Measurements from ENCODE around the gene DISP1.

DISP1 gene

DNA sequence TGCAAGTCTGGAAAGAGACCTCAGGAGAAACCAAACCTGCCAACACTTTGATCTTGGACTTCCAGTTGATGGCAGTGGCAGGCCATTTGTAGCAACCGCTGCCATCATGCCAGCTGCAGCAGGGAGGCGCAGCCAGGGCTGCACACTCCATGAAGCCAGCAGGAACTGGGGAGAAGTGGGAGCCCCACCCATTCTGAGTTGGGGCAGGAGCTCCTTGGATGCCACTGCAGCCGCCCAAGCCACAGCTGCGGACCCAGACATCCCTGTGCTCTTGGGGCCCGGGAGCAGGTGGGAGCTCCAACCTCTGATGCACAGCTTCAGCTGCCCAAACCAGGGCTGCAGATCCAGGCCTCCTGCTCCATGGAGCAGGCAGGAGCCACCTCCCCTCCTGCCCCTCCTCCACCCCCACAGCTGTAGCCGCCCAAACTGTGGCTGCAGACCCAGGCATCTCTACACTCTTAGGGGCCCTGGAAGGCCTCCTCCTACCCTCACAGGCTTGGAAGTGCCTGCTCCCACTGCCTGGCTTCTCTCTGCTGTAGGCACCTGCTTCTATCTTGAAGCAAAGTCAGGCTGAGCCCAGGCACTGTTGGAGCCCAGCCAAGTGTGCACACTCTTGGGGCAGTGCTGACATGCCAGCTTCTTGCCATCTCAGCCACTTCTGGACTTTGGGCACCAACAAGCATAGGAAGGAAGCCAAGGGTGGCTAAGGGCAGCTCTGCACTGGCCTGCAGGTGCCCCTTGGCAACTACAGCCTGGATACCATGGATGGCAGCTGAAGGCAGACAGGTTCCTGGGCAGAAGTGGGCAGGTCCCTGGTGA, 20.0 kb upstream of the DISP1 start:
- POLR2A ChIA-PET: no interaction called here
- TF ChIP-seq ZNF548 (tag by site-specific recombination; IDR thresholded peaks at IDR 0.05): peak; percentile 54; the same call in 1 of the 2 replicates
- no peak for TF ChIP-seq ZNF600 (tag by site-specific recombination; IDR thresholded peaks at IDR 0.05)
- no peak for TF ChIP-seq ZNF155 (tag by site-specific recombination; IDR thresholded peaks at IDR 0.05)
- no peak for TF ChIP-seq ZNF658 (tag by site-specific recombination; IDR thresholded peaks at IDR 0.05)
- no peak for TF ChIP-seq GLIS2 (tag by site-specific recombination; IDR thresholded peaks at IDR 0.05)
- no peak for TF ChIP-seq MEIS1 (CRISPR knock-in tag; IDR thresholded peaks at IDR 0.05; ENCODE audit: borderline replicate concordance)
- TF ChIP-seq ZNF248 (tag by site-specific recombination; IDR thresholded peaks at IDR 0.05): no peak
- TF ChIP-seq ZFHX2 (tag by site-specific recombination; conservative IDR thresholded peaks at IDR 0.05): 0 out of 2 replicates have a peak, but pooled peaks have one; percentile 15
- TF ChIP-seq ZNF175 (tag by site-specific recombination; IDR thresholded peaks at IDR 0.05): no peak
- no peak for TF ChIP-seq KLF10 (tag by site-specific recombination; IDR thresholded peaks at IDR 0.05)
- TF ChIP-seq, protein P1, sequence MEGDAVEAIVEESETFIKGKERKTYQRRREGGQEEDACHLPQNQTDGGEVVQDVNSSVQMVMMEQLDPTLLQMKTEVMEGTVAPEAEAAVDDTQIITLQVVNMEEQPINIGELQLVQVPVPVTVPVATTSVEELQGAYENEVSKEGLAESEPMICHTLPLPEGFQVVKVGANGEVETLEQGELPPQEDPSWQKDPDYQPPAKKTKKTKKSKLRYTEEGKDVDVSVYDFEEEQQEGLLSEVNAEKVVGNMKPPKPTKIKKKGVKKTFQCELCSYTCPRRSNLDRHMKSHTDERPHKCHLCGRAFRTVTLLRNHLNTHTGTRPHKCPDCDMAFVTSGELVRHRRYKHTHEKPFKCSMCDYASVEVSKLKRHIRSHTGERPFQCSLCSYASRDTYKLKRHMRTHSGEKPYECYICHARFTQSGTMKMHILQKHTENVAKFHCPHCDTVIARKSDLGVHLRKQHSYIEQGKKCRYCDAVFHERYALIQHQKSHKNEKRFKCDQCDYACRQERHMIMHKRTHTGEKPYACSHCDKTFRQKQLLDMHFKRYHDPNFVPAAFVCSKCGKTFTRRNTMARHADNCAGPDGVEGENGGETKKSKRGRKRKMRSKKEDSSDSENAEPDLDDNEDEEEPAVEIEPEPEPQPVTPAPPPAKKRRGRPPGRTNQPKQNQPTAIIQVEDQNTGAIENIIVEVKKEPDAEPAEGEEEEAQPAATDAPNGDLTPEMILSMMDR (tag by site-specific recombination; IDR thresholded peaks at IDR 0.05): peak; percentile 64; the same call in 1 of the 2 replicates
- TF ChIP-seq, protein P2, sequence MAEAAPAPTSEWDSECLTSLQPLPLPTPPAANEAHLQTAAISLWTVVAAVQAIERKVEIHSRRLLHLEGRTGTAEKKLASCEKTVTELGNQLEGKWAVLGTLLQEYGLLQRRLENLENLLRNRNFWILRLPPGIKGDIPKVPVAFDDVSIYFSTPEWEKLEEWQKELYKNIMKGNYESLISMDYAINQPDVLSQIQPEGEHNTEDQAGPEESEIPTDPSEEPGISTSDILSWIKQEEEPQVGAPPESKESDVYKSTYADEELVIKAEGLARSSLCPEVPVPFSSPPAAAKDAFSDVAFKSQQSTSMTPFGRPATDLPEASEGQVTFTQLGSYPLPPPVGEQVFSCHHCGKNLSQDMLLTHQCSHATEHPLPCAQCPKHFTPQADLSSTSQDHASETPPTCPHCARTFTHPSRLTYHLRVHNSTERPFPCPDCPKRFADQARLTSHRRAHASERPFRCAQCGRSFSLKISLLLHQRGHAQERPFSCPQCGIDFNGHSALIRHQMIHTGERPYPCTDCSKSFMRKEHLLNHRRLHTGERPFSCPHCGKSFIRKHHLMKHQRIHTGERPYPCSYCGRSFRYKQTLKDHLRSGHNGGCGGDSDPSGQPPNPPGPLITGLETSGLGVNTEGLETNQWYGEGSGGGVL (tag by site-specific recombination; IDR thresholded peaks at IDR 0.05): no peak
- no peak for TF ChIP-seq ZNF121 (tag by site-specific recombination; IDR thresholded peaks at IDR 0.05)
- no peak for TF ChIP-seq SALL2 (tag by site-specific recombination; IDR thresholded peaks at IDR 0.05; ENCODE audit: borderline replicate concordance)
- TF ChIP-seq ZNF654 (tag by site-specific recombination; IDR thresholded peaks at IDR 0.05; ENCODE audit: low read depth): 0 out of 2 replicates have a peak, but pooled peaks have one; percentile 15
- no peak for TF ChIP-seq ZNF138 (tag by site-specific recombination; IDR thresholded peaks at IDR 0.05; ENCODE audit: borderline replicate concordance)
- CTCF ChIA-PET: interaction anchor here (0.6 to 2.2 kb wide), 6 partner anchors 13 to 339 kb away, joined by 3 to 13 read pairs (median 4); no protein-coding TSS in a partner anchor

DNA sequence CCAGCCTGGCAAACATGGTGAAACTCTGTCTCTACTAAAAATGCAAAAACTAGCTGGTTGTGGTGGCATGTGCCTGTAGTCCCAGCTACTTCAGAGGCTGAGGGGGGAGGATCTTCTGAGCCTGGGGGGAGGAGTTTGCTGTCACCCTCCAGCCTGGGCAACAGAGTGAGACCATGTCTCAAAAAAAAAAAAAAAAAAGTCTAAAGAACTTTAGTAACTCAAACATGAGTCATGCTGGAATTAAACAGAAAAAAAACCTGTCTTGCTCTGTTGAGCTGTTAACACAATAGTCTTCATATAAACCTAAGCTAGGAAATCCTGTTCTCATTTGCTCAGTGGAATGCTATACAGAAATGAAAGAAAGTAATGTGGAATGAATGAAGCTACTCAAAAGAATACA, 16.7 kb upstream of the DISP1 start:
- TF ChIP-seq BCL11A (tag by site-specific recombination; IDR thresholded peaks at IDR 0.05; ENCODE audit: low read depth) (no peak), OSR2 (tag by site-specific recombination; IDR thresholded peaks at IDR 0.05) (peak; percentile 37; the same call in 1 of the 2 replicates), ZNF302 (tag by site-specific recombination; IDR thresholded peaks at IDR 0.05; ENCODE audit: low read depth) (no peak), ZNF354C (tag by site-specific recombination; IDR thresholded peaks at IDR 0.05; ENCODE audit: borderline replicate concordance, low read depth) (no peak), ZFP41 (tag by site-specific recombination; IDR thresholded peaks at IDR 0.05; ENCODE audit: borderline replicate concordance) (no peak), ZFHX2 (tag by site-specific recombination; conservative IDR thresholded peaks at IDR 0.05) (no peak), ZSCAN30 (tag by site-specific recombination; IDR thresholded peaks at IDR 0.05) (no peak)
- TF ChIP-seq, protein P3, sequence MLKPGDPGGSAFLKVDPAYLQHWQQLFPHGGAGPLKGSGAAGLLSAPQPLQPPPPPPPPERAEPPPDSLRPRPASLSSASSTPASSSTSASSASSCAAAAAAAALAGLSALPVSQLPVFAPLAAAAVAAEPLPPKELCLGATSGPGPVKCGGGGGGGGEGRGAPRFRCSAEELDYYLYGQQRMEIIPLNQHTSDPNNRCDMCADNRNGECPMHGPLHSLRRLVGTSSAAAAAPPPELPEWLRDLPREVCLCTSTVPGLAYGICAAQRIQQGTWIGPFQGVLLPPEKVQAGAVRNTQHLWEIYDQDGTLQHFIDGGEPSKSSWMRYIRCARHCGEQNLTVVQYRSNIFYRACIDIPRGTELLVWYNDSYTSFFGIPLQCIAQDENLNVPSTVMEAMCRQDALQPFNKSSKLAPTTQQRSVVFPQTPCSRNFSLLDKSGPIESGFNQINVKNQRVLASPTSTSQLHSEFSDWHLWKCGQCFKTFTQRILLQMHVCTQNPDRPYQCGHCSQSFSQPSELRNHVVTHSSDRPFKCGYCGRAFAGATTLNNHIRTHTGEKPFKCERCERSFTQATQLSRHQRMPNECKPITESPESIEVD (tag by site-specific recombination; IDR thresholded peaks at IDR 0.05): peak; percentile 43; the same call in 1 of the 2 replicates
- TF ChIP-seq, protein P4, sequence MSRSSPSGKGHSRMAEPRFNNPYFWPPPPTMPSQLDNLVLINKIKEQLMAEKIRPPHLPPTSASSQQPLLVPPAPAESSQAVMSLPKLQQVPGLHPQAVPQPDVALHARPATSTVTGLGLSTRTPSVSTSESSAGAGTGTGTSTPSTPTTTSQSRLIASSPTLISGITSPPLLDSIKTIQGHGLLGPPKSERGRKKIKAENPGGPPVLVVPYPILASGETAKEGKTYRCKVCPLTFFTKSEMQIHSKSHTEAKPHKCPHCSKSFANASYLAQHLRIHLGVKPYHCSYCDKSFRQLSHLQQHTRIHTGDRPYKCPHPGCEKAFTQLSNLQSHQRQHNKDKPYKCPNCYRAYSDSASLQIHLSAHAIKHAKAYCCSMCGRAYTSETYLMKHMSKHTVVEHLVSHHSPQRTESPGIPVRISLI (tag by site-specific recombination; IDR thresholded peaks at IDR 0.05): peak; percentile 85; the same call in 1 of the 2 replicates
- CTCF ChIA-PET: interaction anchor here (0.7 to 2.2 kb wide), 9 partner anchors 10 to 856 kb away, joined by 3 to 13 read pairs (median 4); no protein-coding TSS in a partner anchor
- H3K4me1 ChIP-seq (ENCODE audit: control insufficient read depth, insufficient read depth, low read length): no peaks in the 10 kb centered on the region; the same call in none of the 2 replicates
- no peak overlapping the region for H3K27ac ChIP-seq (ENCODE audit: extremely low read depth, low read depth, low read length)
- POLR2A ChIA-PET: interaction anchor here (0.6 kb wide), 2 partner anchors 233 to 909 kb away, joined by 4 to 5 read pairs; no protein-coding TSS in a partner anchor
- no peaks in the 10 kb centered on the region for H3K9me3 ChIP-seq (ENCODE audit: control insufficient read depth, insufficient read depth, low read depth, low read length)
- no peak overlapping the region for H3K4me3 ChIP-seq (ENCODE audit: low read depth, low read length)
- H3K36me3 ChIP-seq (ENCODE audit: control insufficient read depth in 2 of 2, insufficient read depth in 1 of 2, low read length in 2 of 2): no peaks in the 10 kb centered on the region

More for the DNA sequence above, 20.0 kb upstream of the DISP1 start:
- H3K4me1 ChIP-seq (ENCODE audit: control insufficient read depth, insufficient read depth, low read length): no peaks in the 10 kb centered on the region
- H3K27ac ChIP-seq (ENCODE audit: extremely low read depth, low read depth, low read length): no peak overlapping the region
- no peak overlapping the region for H3K4me3 ChIP-seq (ENCODE audit: low read depth, low read length)
- no peaks in the 10 kb centered on the region for H3K9me3 ChIP-seq (ENCODE audit: control insufficient read depth, insufficient read depth, low read depth, low read length)
- no peaks in the 10 kb centered on the region for H3K36me3 ChIP-seq (ENCODE audit: control insufficient read depth in 2 of 2, insufficient read depth in 1 of 2, low read length in 2 of 2)

All from HEK293 (cell line).